Measurements from ENCODE around the gene TEAD2.
A peak's percentile ranks its signal among the peaks of the same experiment; 100 is the strongest.
"Not testable (repeated sequence)": the region's sequence is repeated elsewhere in the genome, so short reads cannot be mapped to it uniquely, and the experiment has no call there.

Gene TEAD2

GRCh38 chr19:49331187-49331586 is 31.0 kb downstream of the TEAD2 start:
- DNase-seq = not testable (repeated sequence)

DNA sequence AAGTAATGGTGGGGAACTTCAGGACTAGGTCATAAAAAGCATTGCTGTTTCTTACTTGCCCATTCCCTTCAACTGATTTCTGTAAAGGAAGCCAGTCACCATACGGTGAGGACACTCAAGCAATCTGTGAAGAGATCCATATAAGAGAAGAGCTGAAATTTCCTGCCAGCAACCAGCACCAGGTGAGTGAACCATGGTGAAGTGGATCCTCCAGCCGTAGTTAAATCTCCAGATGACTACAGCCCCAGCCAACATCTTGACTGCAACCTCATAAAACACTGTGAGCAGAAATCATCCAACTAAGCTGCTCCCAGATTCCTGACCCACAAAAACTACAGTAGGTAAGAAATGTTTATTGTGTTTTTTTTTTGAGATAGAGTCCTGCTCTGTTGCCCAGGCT is 33.5 kb downstream of the TEAD2 start:
- peak in 1 of 3 experiments; percentile 33 for DNase-seq

DNA sequence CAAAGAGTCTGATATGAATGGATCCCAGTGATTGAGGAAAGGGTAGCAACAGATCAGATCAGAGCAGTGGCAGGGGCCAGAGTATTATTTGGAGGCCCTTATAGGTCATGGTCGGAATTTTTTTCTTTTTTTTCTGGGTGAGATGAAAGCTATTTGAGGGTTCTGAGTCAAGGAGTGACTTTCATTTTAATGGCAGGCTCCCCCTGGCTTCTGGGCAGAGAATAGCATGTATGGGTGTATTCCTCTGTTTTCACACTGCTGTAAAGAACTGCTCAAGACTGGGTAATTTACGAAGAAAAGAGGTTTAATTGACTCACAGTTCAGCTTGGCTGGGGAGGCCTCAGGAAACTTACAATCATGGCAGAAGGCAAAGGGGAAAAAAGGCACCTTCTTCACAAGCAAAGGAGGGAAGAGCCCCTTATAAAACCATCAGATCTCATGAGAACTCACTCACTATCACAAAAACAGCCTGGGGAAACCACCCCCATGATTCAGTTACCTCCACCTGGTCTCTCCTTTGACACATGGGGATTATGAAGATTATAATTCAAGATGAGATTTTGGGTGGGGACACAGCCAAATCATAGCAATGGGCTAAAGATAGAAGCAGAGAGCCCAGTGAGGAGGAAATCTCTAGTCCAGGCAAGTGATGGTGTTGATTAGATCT is 34.2 kb downstream of the TEAD2 start:
- no peak for DNase-seq

DNA sequence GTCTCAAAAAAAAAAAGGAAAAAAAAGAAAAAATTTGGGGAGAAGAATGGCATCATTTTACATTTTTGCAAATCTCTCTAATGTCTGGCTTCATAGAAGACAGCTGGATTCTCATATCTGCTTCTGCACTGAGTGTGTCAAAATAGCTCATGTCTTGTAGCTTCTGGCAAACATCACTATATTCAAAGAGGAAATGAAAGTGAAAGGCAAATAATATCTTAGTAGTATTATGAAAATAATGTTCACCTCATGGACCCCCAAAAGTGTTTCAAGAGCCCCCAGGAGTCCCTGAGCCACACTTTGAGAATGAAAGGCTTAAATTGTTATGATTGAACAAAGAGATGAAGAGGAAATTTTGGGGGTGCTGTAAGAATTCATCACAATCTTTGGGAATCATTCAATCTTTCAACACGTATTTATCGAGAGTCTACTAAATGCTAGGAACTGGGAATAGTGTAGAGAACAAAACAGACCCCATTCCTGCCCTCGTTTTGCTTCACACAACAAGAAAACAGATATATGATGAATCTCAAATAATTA is 36.0 kb downstream of the TEAD2 start:
- DNase-seq = no peak

DNA sequence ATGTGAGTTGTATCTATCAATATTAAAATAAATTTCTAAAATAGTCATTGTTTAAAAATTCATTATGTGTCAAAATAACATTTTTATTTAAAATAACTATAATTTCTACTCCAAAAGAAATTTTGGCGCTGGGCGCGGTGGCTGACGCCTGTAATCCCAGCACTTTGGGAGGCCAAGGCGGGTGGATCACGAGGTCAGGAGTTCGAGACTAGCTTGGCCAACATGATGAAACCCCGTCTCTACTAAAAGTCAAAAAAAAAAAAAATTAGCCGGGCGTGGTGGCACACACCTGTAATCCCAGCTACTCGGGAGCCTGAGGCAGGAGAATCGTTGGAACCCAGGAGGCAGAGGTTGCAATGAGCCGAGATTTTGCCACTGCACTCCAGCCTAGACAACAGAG is 36.5 kb downstream of the TEAD2 start:
- DNase-seq = not testable (repeated sequence)

GRCh38 chr19:49324801-49325576 is 37.2 kb downstream of the TEAD2 start, which contains the start of gene SLC6A16:
Gene SLC6A16, minus strand, starts transcription at chr19:49325191. Its CDS starts 13,844 bp downstream, at chr19:49311347.
- DNase-seq = no peak

DNA sequence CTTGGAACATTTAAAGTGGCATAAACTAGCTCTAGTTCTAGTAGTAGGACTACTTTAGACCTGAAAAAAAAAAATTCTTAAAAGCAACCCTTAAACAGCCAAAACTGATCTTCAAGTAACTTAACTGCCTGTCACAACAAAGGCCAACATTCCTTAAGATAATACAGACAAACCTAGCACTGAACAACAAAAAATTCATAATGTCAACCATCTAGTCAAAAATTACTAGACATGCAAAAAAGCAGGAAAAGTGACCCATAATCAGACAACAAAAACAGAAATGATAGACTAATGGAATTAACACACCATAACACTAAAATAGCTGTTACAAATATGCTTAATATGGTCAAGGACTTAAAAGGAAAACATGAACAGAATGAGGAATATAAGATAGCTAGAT is 43.9 kb downstream of the TEAD2 start:
- DNase-seq = no peak

- DNase-seq = no peak
These were observed 45.9 kb downstream of the TEAD2 start for GRCh38 chr19:49316284-49316683.

- no peak for DNase-seq
These were observed 47.1 kb downstream of the TEAD2 start for GRCh38 chr19:49315111-49315510.

DNA sequence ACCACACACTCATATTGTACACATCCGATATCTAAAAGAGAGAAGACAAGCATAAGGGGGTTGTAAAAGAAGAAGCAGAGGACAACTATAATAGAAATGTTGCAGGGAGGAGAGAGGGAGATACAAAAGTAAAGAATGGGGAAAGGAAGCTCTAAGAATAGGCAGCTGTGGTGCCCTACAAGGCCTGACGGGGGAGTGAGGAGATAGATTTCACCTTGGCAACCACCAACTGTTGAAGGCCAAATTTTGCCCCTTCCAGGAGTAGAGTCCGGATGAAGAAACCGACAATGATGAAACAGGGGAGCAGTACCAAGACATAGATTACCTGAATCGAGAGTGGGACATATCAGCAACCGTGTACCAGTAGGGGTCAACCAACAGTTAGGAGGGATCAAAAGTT is 53.1 kb downstream of the TEAD2 start:
- DNase-seq = no peak

DNA sequence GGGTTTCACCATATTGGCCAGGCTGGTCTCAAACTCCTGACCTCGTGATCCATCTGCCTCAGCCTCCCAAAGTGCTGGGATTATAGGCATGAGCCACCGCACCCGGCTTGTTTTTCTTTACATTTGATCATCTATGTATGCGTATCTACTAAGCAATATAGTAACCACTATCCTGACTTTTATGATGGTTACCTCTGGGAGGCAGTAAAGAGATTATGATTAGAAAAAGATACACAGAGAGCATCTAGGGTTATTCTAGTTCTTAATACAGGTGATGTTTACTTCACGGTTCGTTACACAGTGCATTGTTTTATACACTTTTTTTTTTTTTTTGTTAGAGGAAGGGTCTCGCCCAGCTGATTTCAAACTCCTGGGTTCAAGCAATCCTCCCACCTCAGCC is 55.5 kb downstream of the TEAD2 start:
- DNase-seq = not testable (repeated sequence)

GRCh38 chr19:49301866-49302252 is 60.4 kb downstream of the TEAD2 start:
- DNase-seq = no peak

GRCh38 chr19:49301165-49301865 is 60.9 kb downstream of the TEAD2 start:
- peak; percentile 3 to 36 (median 11) for DNase-seq

DNA sequence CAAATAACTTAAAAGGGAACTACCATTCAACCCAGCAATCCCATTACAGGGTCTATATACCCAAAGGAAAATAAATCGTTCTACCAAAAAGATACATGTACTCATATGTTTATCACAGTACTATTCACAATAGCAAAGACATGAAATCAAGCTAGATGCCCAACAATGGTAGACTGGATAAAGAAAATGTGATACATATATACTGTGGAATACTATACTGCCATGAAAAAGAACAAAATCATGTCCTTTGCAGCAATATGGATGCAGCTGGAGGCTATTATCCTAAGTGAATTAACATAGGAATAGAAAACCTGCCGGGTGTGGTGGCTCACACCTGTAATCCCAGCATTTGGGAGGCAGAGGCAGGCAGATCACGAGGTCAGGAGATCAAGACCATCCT is 63.6 kb downstream of the TEAD2 start:
- not testable (repeated sequence) for DNase-seq

GRCh38 chr19:49297403-49297802 is 64.8 kb downstream of the TEAD2 start:
- no peak for DNase-seq

DNA sequence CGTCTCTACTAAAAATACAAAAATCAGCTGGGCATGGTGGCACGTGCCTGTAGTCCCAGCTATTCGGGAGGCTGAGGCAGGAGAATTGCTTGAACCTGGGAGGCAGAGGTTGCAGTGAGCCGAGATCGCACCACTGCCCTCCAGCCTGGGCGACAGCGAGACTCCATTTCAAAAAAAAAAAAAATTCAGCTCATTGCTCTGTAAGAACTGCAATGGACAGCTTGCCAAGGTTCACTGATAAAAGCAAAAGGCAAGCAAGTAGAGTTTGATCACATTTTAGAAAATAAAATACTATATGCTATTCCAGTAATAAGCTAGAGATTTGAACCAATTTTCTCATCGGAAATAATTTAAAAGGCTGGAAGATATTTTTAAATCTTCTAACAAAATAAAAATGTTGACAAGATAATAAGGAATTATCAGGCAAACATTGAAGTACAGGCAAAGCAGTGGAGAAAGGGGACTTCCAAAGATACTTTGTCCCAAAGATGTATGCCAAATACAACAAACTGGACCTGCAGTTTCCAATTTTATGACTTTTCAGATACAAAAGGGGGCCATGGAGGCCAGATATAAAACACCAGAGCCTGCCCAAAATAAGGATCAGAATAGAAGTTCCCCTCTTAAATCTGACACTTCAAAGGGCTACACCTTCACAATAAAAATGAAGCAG is 66.9 kb downstream of the TEAD2 start:
- DNase-seq = no peak

DNA sequence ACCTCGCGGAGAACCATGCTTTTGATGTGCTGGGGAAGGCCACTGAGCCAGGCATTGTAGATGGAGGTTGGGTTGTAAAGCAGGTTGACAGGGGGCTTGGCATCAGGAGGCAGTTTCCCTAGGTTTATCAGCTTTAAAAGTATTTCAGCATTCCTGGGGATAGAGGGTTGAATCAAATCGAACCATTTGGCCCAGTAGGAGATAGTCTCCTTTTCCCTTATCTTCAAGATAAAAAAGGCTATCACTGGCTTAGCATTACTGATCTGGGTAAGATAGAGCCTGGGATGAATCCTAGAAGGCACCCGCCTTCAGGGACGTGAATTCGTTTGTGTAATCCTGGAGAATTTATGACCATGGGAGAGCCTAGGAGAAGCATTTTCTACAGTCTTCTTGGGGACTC is 67.8 kb downstream of the TEAD2 start:
- DNase-seq = no peak
